ENCODE data around the gene DLGAP4.

- TF ChIP-seq CTCF (IDR thresholded peaks at IDR 0.05) = no peak
- TF ChIP-seq POLR2A (IDR thresholded peaks at IDR 0.05) = no peak
These were observed 37.4 kb upstream of the DLGAP4 start for GRCh38 chr20:36268440-36269342.

Measured in body of pancreas (tissue), 4 donors.